Fibroblast of skin of left quadriceps (primary cell): ENCODE measurements around the gene PPP1R11.
"Not testable (repeated sequence)": the region's sequence is repeated elsewhere in the genome, so short reads cannot be mapped to it uniquely, and the experiment has no call there.

ENCODE experiments used
- DNase-seq, 2 experiments: peaks; one replicate each; pipeline ENCODE4 v3.0.0-alpha.2; 2013; ENCODE audit warnings: low read depth in 2 of 2

The PPP1R11 gene

GRCh38 chr6:30066577-30067459, at the start of gene PPP1R11:
Gene PPP1R11 (plus strand): TSS chr6:30067198. CDS start chr6:30067411, 213 bp downstream.
- DNase-seq = peak; percentile 98

- no peak for DNase-seq
These were observed 47.2 kb upstream of the PPP1R11 start for GRCh38 chr6:30019819-30020218.

DNA sequence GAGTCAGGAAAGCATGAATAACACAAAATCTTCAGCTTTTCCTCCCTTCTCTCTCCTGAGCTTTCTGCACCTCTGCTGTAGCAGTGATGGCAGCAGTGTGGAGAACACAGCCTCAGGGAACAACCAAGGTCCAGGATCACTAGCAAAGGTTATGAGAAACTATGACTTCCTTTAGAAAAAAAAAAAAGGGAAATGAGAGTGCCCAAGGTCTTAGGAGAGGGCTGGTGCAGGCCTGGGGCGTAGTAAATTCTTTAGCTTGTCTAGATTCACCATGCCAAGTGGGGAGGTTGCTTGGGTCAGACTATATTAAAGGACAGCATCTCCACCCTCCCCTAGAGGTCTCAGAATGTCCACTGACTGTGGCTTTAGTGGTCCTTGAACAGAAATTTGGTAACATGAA, 46.4 kb upstream of the PPP1R11 start:
- DNase-seq = no peak

DNA sequence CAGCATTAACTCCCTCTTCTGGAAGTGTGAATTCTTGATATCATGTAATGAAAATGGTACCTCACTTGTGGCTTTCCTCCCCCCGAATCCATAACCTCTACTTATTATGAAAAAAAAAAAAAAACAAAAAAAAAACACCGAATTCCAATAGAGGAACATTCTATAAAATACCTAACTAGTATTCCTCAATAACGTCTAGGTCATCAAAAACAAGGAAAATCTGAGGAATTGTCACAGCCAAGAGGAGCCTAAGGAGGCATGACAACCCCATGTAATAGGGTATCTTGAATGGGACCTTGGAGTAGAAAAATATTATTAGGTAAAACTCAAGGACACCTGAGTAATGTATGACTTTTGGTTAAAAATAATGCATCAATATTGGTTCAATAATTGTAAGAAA, 44.8 kb upstream of the PPP1R11 start:
- no peak for DNase-seq

DNA sequence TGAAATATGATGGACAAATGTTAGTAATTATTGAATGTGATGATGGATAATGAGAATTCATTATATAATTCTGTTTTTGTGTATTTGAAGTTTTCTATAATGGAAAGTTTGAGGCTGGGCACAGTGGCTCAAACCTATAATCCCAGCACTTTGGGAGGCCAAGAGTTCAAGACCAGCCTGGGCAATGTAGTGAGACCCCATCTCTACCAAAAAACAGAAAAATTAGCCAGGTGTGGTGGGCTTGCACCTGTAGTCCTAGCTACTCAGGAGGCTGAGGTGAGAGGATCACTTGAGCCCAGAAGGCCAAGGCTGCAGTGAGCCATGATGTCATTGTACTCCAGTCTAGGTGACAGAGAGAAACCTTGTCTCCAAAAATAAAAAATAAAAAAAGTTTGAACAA, 44.3 kb upstream of the PPP1R11 start:
- not testable (repeated sequence) for DNase-seq

- no peak for DNase-seq
These were observed 41.8 kb upstream of the PPP1R11 start for GRCh38 chr6:30025186-30025585.

DNA sequence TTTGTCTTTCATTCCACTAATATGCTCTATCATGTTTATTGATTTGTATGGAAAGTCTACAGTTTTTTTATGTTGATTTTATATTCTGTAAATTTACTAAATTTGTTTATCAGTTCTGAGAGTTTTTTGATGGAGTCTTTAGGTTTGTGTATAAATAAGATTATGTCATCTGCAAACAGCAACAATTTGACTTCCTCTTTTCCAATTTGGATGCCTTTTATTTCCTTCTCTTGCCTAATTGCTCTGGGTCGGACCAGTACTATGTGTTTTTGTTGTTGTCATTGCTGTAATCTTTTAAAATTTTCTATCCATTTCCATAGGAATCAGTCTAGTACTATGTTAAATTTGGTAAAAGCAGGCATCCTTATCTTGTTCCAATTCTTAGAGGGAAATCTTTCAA, 37.4 kb upstream of the PPP1R11 start:
- no peak for DNase-seq

DNA sequence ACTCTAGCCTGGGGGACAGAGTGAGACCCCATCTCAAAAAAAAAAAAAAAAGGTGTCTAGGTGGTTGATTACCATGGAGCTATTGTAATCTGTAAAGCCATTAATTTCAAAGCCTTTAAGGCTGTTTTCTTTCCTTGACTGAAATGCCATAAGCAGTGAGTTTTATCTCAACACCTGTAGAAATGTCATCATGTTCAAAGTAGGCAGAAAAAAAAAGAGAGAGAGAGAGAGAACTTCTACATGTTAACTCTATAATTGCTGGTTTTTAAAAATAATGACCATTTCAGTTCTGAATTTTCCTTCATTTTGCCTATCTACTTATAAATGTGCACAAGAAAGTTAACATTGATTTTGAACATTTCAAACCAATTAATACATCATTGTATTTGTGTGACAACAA, 35.6 kb upstream of the PPP1R11 start:
- no peak for DNase-seq

DNA sequence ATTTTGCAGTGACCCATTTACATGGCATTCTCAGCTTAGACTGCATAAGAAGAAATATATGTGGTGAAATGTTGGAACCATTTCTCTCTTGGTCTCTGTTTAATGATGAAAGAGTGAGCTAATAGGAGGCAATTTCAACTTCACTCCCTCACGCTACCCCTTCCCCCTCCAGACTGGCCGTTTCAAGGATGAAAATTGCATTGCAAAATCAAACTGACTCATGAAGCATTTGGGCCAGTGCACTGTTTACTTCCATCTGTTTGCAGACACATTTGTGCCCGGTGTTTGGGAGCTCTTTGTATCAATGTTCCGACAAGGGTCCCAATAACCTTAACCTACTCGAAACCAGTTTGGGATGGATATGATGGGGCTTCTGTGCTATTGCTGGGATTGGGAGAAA, 33.6 kb upstream of the PPP1R11 start:
- peak; percentile 18 to 29 for DNase-seq

DNA sequence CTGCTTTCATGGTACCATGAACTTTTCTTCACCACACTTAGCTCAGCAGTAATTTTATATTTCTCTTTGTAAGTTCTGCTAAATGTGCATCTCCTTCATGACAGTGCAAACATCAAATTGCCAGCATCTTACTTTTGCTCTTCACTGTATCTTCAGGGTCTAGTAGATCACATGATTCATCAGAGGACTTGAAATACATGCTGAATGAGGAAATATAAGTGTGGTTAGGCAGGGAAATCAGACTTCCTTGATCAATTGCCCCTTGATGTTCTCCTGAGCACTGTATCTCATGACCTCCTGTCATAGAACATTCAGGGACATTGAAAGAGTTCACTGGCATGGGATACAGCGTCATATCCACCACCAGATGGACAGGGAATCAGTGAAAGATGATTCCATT, 31.2 kb upstream of the PPP1R11 start:
- DNase-seq = no peak

DNA sequence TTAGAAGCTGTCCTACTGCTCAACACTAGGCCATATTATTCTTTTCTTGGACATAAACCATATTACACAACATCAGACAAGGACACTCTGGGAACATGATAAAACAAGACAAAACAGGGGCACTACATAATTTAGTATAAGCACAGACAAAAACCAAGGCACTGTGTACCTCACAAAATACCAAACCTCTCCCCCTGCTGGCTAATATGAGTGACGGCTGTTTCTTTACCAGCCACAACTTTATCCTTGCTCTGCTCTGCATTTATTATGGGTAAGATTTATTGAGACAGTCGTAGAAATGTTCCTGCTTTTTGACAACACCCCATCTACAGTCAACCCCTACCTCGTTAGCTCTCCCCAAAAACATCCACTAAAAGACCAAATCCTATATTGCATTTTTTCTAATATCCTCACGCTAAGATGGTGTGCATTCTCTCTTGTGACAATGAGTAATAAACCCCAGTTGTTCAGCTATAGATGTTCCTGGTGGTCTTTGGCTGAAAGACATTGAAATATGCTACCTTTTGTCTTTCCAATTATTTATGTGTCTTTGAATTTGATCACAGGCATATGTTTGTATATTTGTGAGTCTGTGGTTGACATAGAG, 29.7 kb upstream of the PPP1R11 start:
- DNase-seq = no peak

GRCh38 chr6:30041221-30041620, 25.8 kb upstream of the PPP1R11 start:
- DNase-seq = no peak

GRCh38 chr6:30041821-30042220, 25.2 kb upstream of the PPP1R11 start:
- DNase-seq = no peak

DNA sequence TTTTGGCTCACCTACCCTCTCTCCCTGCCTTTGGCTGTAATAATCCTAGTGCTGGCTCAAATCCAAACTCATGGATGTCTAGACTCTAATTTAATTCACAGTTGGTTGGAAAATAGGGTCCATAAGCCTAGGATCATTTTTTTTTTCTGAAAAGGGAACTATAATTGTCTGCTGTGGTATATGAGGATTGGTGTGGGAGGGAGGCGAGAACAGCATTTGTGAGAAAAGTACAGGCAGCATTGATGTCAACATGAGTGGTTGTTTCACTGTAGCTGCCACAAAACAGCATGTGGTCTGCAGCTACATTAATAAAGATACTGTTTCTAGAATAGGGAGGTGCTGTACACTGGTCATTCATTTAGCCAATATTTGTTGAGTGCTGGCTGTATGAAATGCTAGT, 24.5 kb upstream of the PPP1R11 start:
- no peak for DNase-seq

DNA sequence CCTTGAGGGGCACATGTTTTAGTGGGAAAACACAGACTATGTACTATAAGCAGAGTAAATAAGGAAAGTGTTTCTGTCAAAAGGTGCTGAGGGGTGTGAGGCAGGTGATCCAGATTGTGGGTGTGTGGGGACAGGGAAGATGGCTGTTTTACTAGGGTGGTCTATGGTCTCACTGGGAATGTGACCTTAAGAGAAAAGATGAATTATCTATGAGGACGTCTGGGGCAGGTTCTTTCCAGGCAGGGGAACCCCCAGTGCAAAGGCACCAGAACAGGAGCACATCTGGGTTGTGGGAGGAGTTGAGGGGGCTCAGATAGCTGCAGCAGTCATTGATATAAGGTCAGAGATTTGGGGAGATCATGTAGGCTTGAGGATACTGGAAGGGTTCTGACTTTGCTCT, 24.1 kb upstream of the PPP1R11 start:
- no peak for DNase-seq

GRCh38 chr6:30043744-30044143, 23.3 kb upstream of the PPP1R11 start:
- DNase-seq = no peak

DNA sequence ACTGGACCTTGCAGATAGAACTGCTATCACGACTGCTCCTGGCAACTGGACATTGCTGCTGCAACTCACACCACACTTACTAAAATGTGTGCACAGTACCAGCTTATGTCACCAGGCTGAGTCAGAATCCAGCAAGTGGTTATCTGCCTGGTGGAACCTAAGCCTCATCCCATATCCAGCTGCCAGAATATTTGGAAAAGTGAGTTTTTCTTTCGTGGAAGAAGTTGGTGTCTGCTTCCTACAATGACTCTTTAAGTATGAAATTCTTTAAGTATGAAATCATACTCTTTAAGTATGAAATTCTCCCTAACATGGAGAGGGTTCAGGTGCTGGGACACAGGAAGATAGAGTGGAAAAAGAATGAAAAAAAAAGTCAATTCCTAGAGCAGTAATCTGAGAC, 22.4 kb upstream of the PPP1R11 start:
- DNase-seq = peak in 1 of 2 experiments; percentile 25

- DNase-seq = no peak
These were observed 19.8 kb upstream of the PPP1R11 start for GRCh38 chr6:30047220-30047619.

- DNase-seq = no peak
These were observed 13.3 kb upstream of the PPP1R11 start for GRCh38 chr6:30053682-30054081.

- DNase-seq = no peak
These were observed 11.5 kb upstream of the PPP1R11 start for GRCh38 chr6:30055513-30055912.

- DNase-seq = no peak
These were observed 6.3 kb upstream of the PPP1R11 start for GRCh38 chr6:30060606-30061091.

DNA sequence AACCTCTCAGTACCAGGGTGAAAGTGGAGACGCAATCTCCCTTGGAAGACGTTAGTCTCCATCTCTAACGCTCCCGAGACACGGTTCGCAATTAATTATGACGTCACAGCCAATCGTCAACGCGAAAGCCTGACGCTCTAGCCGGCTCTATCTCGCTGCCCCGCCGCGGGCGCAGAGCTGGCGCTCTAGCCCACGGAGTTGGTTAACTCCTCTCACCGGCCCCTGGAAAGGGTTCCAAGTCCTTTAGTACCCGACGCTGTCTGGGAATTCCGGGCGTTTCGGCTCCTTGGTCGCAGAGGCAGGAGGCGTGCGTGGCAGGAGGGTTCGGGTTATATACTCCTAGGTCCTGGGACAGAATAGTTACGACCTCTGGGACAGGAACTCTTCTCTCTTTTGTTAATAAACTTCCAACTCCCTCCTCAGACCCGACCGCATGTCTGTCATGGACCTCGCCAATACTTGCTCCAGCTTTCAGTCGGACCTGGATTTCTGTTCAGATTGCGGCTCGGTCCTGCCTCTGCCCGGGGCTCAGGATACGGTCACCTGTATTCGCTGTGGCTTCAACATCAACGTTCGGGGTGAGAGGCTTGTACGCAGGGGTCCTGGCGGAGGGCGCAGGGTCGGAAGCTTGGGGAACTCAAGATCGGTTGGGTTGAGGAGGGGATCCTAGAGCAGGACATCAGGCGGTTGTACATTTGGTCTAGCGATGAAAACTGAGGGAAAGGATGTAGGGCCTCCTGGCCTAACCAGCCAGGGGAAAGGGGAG, 5.7 kb upstream of the PPP1R11 start, which contains the start of gene POLR1H:
Gene POLR1H (plus strand): TSS at position 174 of the 766 bp plus-strand sequence. CDS start 260 bp downstream, at position 434.
- peak; percentile 92 to 93 for DNase-seq
